HG03521 (cell line): Measurements from ENCODE around the gene HS6ST1.

Source experiments
- ATAC-seq: cut with Tn5 transposase; IDR thresholded peaks from one replicate; pipeline ENCODE4 v1.9.1; 2021; ENCODE audit warnings: mild to moderate bottlenecking, moderate library complexity; ENCODE audit not compliant: unreplicated experiment

Gene HS6ST1

GRCh38 chr2:128300151-128301020, 18.3 kb downstream of the HS6ST1 start:
- ATAC-seq = no peak

GRCh38 chr2:128299628-128300027, 19.0 kb downstream of the HS6ST1 start:
- ATAC-seq = no peak

- ATAC-seq = no peak
Measured at GRCh38 chr2:128298846-128299507, 19.7 kb downstream of the HS6ST1 start.

GRCh38 chr2:128298286-128298685, 20.4 kb downstream of the HS6ST1 start:
- ATAC-seq = no peak

GRCh38 chr2:128293870-128294455, 24.7 kb downstream of the HS6ST1 start:
- no peak for ATAC-seq

- ATAC-seq = no peak
Measured at GRCh38 chr2:128293426-128293755, 25.3 kb downstream of the HS6ST1 start.

- no peak for ATAC-seq
Measured at GRCh38 chr2:128292599-128293425, 25.9 kb downstream of the HS6ST1 start.

- no peak for ATAC-seq
Measured at GRCh38 chr2:128291844-128292598, 26.6 kb downstream of the HS6ST1 start.

- ATAC-seq = no peak
Measured at GRCh38 chr2:128291161-128291843, 27.4 kb downstream of the HS6ST1 start.

GRCh38 chr2:128290356-128290755, 28.3 kb downstream of the HS6ST1 start:
- ATAC-seq = no peak

- no peak for ATAC-seq
Measured at GRCh38 chr2:128289439-128289838, 29.2 kb downstream of the HS6ST1 start.

GRCh38 chr2:128288781-128289180, 29.9 kb downstream of the HS6ST1 start:
- no peak for ATAC-seq

- ATAC-seq = no peak
Measured at GRCh38 chr2:128287780-128288735, 30.6 kb downstream of the HS6ST1 start.

GRCh38 chr2:128286905-128287779, 31.5 kb downstream of the HS6ST1 start:
- no peak for ATAC-seq

GRCh38 chr2:128286011-128286721, 32.5 kb downstream of the HS6ST1 start:
- ATAC-seq = no peak

GRCh38 chr2:128285329-128285931, 33.2 kb downstream of the HS6ST1 start:
- ATAC-seq = no peak

GRCh38 chr2:128284841-128285240, 33.8 kb downstream of the HS6ST1 start:
- no peak for ATAC-seq
